Breast epithelium (tissue), 3 donors: ENCODE results near the gene PRMT2.

Experiments used
- CTCF ChIP-seq, 3 donors: fragments of 450-650 bp; IDR thresholded peaks; one replicate each; pipeline ENCODE4 v1.5.1; 2016 to 2017; ENCODE audit warnings: antibody characterized with exemption in 3 of 3, mild to moderate bottlenecking in 3 of 3, moderate library complexity in 3 of 3
- POLR2A ChIP-seq: fragments of 450-650 bp; IDR thresholded peaks from one replicate; pipeline ENCODE4 v1.6.1; 2016; ENCODE audit warnings: antibody characterized with exemption, mild to moderate bottlenecking, moderate library complexity
- POLR2AphosphoS5 ChIP-seq, 3 donors: sonication (generic); formaldehyde crosslinking; IDR thresholded peaks; one replicate each; pipeline ENCODE4 v1.6.1; 2017; ENCODE audit warnings: antibody characterized with exemption in 3 of 3

- peak in 1 of 3 donors; percentile 21 for TF ChIP-seq CTCF (IDR thresholded peaks at IDR 0.05)
- TF ChIP-seq POLR2A = no peak
- peak in 2 of 3 donors; percentile 11 to 40 for TF ChIP-seq POLR2AphosphoS5 (IDR thresholded peaks at IDR 0.05)
Measured at GRCh38 chr21:46634966-46635323, 529 bp upstream of the PRMT2 start.
